Gastroesophageal sphincter (tissue), 4 donors: ENCODE data around the gene EIF6. TPM values are rescaled to one million over a fixed set of nuclear protein-coding genes. Genes with fewer than 3 reads are reported as not detected.

ENCODE experiments used
- ATAC-seq: fragments of 150-250 bp; one replicate; pipeline ENCODE4 v1.9.1; 2016; ENCODE audit warnings: mild to moderate bottlenecking, moderate library complexity
- H3K27ac ChIP-seq, 4 donors: fragments of 200-600 bp; sonication (generic) in 3 of 4; 1 replicate in 3 of 4; 2 replicates in 1 of 4; pipeline ENCODE4 v1.5.1; 2016 to 2019
- H3K27me3 ChIP-seq: fragments of 200-600 bp; sonication (generic); one replicate; pipeline ENCODE4 v1.5.1; 2019
- H3K36me3 ChIP-seq, 2 donors: fragments of 200-600 bp; sonication (generic); one replicate each; pipeline ENCODE4 v1.5.1; 2019; ENCODE audit warnings: control low read depth in 1 of 2
- H3K4me1 ChIP-seq, 3 donors: fragments of 200-600 bp; sonication (generic); 1 replicate in 2 of 3; 2 replicates in 1 of 3; pipeline ENCODE4 v1.5.1; 2016 to 2019; ENCODE audit warnings: control low read depth in 2 of 3
- H3K4me3 ChIP-seq, 2 donors: fragments of 200-600 bp; sonication (generic); one replicate each; pipeline ENCODE4 v1.5.1; 2019; ENCODE audit warnings: mild to moderate bottlenecking in 1 of 2, moderate library complexity in 1 of 2
- H3K9me3 ChIP-seq, 3 donors: fragments of 200-600 bp; sonication (generic); one replicate each; pipeline ENCODE4 v1.5.1; 2017 to 2019; ENCODE audit warnings: control low read depth in 2 of 3
- CTCF ChIP-seq, 4 experiments: fragments of 200-600 bp in 2 of 4; fragments of 450-650 bp in 2 of 4; sonication (generic) in 1 of 4; IDR thresholded peaks; one replicate each; pipeline ENCODE4 v1.5.1; 2017 to 2019; ENCODE audit warnings: antibody characterized with exemption in 4 of 4, mild to moderate bottlenecking in 2 of 4, moderate library complexity in 2 of 4
- EP300 ChIP-seq: sonication (generic); formaldehyde crosslinking; IDR thresholded peaks from one replicate; pipeline ENCODE4 v1.6.1; 2017; ENCODE audit warnings: antibody characterized with exemption, mild to moderate bottlenecking
- POLR2A ChIP-seq, 2 donors: fragments of 450-650 bp; IDR thresholded peaks; one replicate each; pipeline ENCODE4 v1.6.1; 2017; ENCODE audit warnings: antibody characterized with exemption in 2 of 2, mild to moderate bottlenecking in 2 of 2, moderate library complexity in 1 of 2
- POLR2AphosphoS5 ChIP-seq: sonication (generic); formaldehyde crosslinking; IDR thresholded peaks from one replicate; pipeline ENCODE4 v1.6.1; 2017; ENCODE audit warnings: antibody characterized with exemption
- WGBS, 2 donors: methylation state at CpG; one replicate each; pipeline ENCODE4 v1.1.5; 2018; ENCODE audit warnings: low coverage in 1 of 2; 5-methylcytosine and 5-hydroxymethylcytosine counted together
- total RNA-seq, 4 donors: library from RNA; depleted of rRNA; stranded (reverse); fragments of >200 nt; gene quantifications; one replicate each; pipeline ENCODE4 v1.1.0, GENCODE V29; 2016

The EIF6 gene
- total RNA-seq, 4 donors from 2014 or later: 66.0 to 92.4 (median 80.8) TPM

GRCh38 chr20:35237486-35237885 lies 47.1 kb downstream of the EIF6 start:
- Histone ChIP-seq H3K4me1 (no peaks in the 10 kb centered on the region), H3K9me3 (peaks cover 0 to 4% (median 0%) of the 10 kb centered on the region in 3 donors), H3K27me3 (no peaks in the 10 kb centered on the region), H3K27ac (no peak overlapping the region), H3K36me3 (peaks cover 0 to 31% of the 10 kb centered on the region in 2 donors), H3K4me3 (no peak overlapping the region)
- no peak for TF ChIP-seq EP300
- ATAC-seq: no peak

GRCh38 chr20:35235881-35236280 lies 48.7 kb downstream of the EIF6 start:
- no peaks in the 10 kb centered on the region for H3K4me1 ChIP-seq
- H3K36me3 ChIP-seq: peaks cover 0 to 42% of the 10 kb centered on the region in 2 donors
- WGBS, 2 donors: 60% methylated on average over 2 of the region's 6 CpGs; no CpG with 5 or more reads in 1 of the 2 donors
- TF ChIP-seq CTCF (IDR thresholded peaks at IDR 0.05) (no peak), POLR2AphosphoS5 (no peak), EP300 (no peak), POLR2A (IDR thresholded peaks at IDR 0.05) (no peak)
- no peaks in the 10 kb centered on the region for H3K27me3 ChIP-seq
- no peak overlapping the region for H3K27ac ChIP-seq
- peaks cover 0 to 4% (median 0%) of the 10 kb centered on the region in 3 donors for H3K9me3 ChIP-seq
- ATAC-seq: no peak
- H3K4me3 ChIP-seq: no peak overlapping the region

- Histone ChIP-seq H3K4me3 (no peak overlapping the region), H3K4me1 (peaks cover 0 to under 1% (median 0%) of the 10 kb centered on the region in 3 donors), H3K27me3 (no peaks in the 10 kb centered on the region), H3K36me3 (peaks cover 0 to 43% of the 10 kb centered on the region in 2 donors), H3K9me3 (peaks cover 0 to 4% (median 0%) of the 10 kb centered on the region in 3 donors), H3K27ac (no peak overlapping the region)
- no peak for ATAC-seq
- no peak for TF ChIP-seq CTCF (IDR thresholded peaks at IDR 0.05)
- 29 to 72% methylated on average over 1 to 2 of the region's 2 CpGs for WGBS, 2 donors
Observed at GRCh38 chr20:35232575-35232974, 52.0 kb downstream of the EIF6 start.

Other genes starting within 250 kb of the EIF6 start
- 10 to 100 TPM; 47.5 to 57.1 (median 52.4) TPM for gene TRPC4AP, start 192.0 kb downstream of the EIF6 start, total RNA-seq
- 10 to 100 TPM; 11.2 to 18.9 (median 13.5) TPM for gene EDEM2, start 137.4 kb downstream of the EIF6 start, total RNA-seq
- gene PROCR, start 112.7 kb downstream of the EIF6 start, total RNA-seq: 10 to 100 TPM; 11.7 to 59.4 (median 35.9) TPM
- gene MMP24, start 58.1 kb downstream of the EIF6 start, total RNA-seq: 1 to 10 TPM in 2 of 4 donors, under 1 TPM in 2; 0.47 to 3.4 (median 1.8) TPM
- gene MMP24OS, start 6.7 kb downstream of the EIF6 start, total RNA-seq: 10 to 100 TPM; 19.6 to 47.2 (median 26.9) TPM
- gene FAM83C, start 7.7 kb upstream of the EIF6 start, total RNA-seq: 1 to 10 TPM in 1 of 4 donors, not detected in 3; 1.4 TPM
- 10 to 100 TPM; 19.9 to 56.2 (median 31.1) TPM for gene UQCC1, start 127.2 kb upstream of the EIF6 start, total RNA-seq
- gene GDF5, start 153.5 kb upstream of the EIF6 start, total RNA-seq: 1 to 10 TPM in 2 of 4 donors, under 1 TPM in 1, not detected in 1; 0.67 to 2.3 (median 1.1) TPM
- 10 to 100 TPM; 22.6 to 37.9 (median 30.9) TPM for gene CEP250, start 170.8 kb upstream of the EIF6 start, total RNA-seq
- not detected for gene C20orf173, start 244.9 kb upstream of the EIF6 start, total RNA-seq